Glutamatergic neuron (in vitro differentiated cells): ENCODE results near the gene PPFIA3. TPM values are rescaled to one million over a fixed set of nuclear protein-coding genes. Genes with fewer than 3 reads are reported as not detected.

ENCODE experiments used
- DNase-seq: peaks from one replicate; pipeline ENCODE4 v3.0.0; 2022
- H3K27ac Mint-ChIP-seq: one replicate; pipeline ENCODE4 v1.8.0; 2020; ENCODE audit warnings: mild to moderate bottlenecking, mixed read lengths, inconsistent platforms; ENCODE audit not compliant: unreplicated experiment
- H3K27me3 Mint-ChIP-seq: one replicate; pipeline ENCODE4 v1.8.0; 2020; ENCODE audit warnings: mild to moderate bottlenecking, moderate library complexity, mixed read lengths, inconsistent platforms; ENCODE audit not compliant: unreplicated experiment
- H3K36me3 Mint-ChIP-seq: one replicate; pipeline ENCODE4 v1.8.0; 2020; ENCODE audit warnings: mild to moderate bottlenecking, mixed read lengths, inconsistent platforms; ENCODE audit not compliant: unreplicated experiment
- H3K4me1 Mint-ChIP-seq: one replicate; pipeline ENCODE4 v1.8.0; 2020; ENCODE audit warnings: mild to moderate bottlenecking, low read depth, mixed read lengths, inconsistent platforms; ENCODE audit not compliant: unreplicated experiment
- H3K4me3 Mint-ChIP-seq: one replicate; pipeline ENCODE4 v1.8.0; 2020; ENCODE audit warnings: mild to moderate bottlenecking, mixed read lengths, inconsistent platforms; ENCODE audit not compliant: unreplicated experiment
- H3K9me3 Mint-ChIP-seq: one replicate; pipeline ENCODE4 v1.8.0; 2020; ENCODE audit warnings: mild to moderate bottlenecking, moderate library complexity, mixed read lengths, inconsistent platforms; ENCODE audit not compliant: unreplicated experiment
- total RNA-seq: library from RNA; stranded (reverse); fragmentation: NEBNext Ultra II Directional; extraction: Animal tissue kit (Norgen Biotek cat#: 25700); gene quantifications from one replicate; pipeline ENCODE4 v1.2.1, GENCODE V29; 2021; ENCODE audit not compliant: unreplicated experiment
- TF ChIP-seq, protein P1 (sequence below): fragments of 200-600 bp; sonication (generic); IDR thresholded peaks from one replicate; pipeline ENCODE4 v1.5.0; 2021; ENCODE audit not compliant: partially characterized antibody, unreplicated experiment

Gene PPFIA3
- total RNA-seq, 1 donor from 2014 or later = 104 TPM

DNA sequence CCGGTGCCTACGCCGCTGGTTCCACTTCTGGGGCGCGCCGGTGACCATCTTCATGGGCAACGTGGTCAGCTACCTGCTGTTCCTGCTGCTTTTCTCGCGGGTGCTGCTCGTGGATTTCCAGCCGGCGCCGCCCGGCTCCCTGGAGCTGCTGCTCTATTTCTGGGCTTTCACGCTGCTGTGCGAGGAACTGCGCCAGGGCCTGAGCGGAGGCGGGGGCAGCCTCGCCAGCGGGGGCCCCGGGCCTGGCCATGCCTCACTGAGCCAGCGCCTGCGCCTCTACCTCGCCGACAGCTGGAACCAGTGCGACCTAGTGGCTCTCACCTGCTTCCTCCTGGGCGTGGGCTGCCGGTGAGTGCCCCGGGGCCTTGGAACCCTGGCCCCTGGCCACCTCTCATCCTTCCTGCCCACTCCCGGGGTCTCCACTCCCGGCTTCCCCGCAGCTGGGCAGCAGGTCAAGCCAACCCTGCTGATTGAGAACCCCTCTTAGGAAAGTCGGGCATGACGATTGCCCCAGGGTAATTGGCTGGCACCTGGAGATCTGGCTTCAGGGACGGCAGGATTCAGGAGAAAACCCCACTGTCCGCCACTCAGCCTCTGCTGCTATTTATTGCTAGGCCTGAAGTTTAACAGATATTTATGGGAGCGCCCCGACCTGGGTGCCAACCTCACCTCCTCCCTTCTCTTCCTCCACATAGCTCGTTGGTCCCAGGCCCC lies 77.3 kb downstream of the PPFIA3 start:
- Mint-ChIP-seq H3K4me3 (no peak overlapping the region), H3K4me1 (no peaks in the 10 kb centered on the region), H3K36me3 (peaks cover 15% of the 10 kb centered on the region), H3K27me3 (peaks cover 3% of the 10 kb centered on the region), H3K9me3 (peaks cover 2% of the 10 kb centered on the region), H3K27ac (no peak overlapping the region)
- DNase-seq = no peak
- TF ChIP-seq, protein P1, sequence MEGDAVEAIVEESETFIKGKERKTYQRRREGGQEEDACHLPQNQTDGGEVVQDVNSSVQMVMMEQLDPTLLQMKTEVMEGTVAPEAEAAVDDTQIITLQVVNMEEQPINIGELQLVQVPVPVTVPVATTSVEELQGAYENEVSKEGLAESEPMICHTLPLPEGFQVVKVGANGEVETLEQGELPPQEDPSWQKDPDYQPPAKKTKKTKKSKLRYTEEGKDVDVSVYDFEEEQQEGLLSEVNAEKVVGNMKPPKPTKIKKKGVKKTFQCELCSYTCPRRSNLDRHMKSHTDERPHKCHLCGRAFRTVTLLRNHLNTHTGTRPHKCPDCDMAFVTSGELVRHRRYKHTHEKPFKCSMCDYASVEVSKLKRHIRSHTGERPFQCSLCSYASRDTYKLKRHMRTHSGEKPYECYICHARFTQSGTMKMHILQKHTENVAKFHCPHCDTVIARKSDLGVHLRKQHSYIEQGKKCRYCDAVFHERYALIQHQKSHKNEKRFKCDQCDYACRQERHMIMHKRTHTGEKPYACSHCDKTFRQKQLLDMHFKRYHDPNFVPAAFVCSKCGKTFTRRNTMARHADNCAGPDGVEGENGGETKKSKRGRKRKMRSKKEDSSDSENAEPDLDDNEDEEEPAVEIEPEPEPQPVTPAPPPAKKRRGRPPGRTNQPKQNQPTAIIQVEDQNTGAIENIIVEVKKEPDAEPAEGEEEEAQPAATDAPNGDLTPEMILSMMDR = no peak

DNA sequence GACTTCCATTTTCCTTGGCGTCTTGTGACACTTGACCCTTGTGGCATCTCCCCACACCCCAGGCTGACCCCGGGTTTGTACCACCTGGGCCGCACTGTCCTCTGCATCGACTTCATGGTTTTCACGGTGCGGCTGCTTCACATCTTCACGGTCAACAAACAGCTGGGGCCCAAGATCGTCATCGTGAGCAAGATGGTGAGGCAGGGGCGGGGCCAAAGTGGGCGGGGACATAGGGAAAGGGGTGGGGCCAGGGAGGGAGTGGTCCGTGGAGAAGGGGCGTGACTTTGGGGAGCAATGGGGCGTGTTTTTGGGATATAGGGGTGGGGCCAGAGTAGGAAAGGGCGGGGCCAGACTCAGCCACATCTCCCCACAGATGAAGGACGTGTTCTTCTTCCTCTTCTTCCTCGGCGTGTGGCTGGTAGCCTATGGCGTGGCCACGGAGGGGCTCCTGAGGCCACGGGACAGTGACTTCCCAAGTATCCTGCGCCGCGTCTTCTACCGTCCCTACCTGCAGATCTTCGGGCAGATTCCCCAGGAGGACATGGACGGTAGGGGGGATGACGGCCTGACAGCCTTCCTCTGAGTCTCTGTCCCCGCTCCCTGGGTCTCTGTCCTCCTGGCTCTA lies 81.0 kb downstream of the PPFIA3 start:
- H3K4me3 Mint-ChIP-seq = no peak overlapping the region
- no peaks in the 10 kb centered on the region for H3K4me1 Mint-ChIP-seq
- peaks cover 2% of the 10 kb centered on the region for H3K9me3 Mint-ChIP-seq
- H3K27ac Mint-ChIP-seq = no peak overlapping the region
- H3K27me3 Mint-ChIP-seq = peaks cover 4% of the 10 kb centered on the region
- TF ChIP-seq, protein P1 = no peak
- peaks cover 15% of the 10 kb centered on the region for H3K36me3 Mint-ChIP-seq
- DNase-seq = no peak

Other genes starting within 250 kb of the PPFIA3 start
- 106 TPM for gene PPP1R15A, start 247.1 kb upstream of the PPFIA3 start, total RNA-seq
- not detected for gene TULP2, start 220.8 kb upstream of the PPFIA3 start, total RNA-seq
- gene NUCB1, start 219.2 kb upstream of the PPFIA3 start, total RNA-seq = 115 TPM
- gene DHDH, start 185.8 kb upstream of the PPFIA3 start, total RNA-seq = not detected
- 87.7 TPM for gene BAX, start 164.7 kb upstream of the PPFIA3 start, total RNA-seq
- gene FTL, start 154.2 kb upstream of the PPFIA3 start, total RNA-seq = 875 TPM
- 69.0 TPM for gene GYS1, start 126.2 kb upstream of the PPFIA3 start, total RNA-seq
- gene RUVBL2, start 125.7 kb upstream of the PPFIA3 start, total RNA-seq = 60.9 TPM
- gene LHB, start 102.5 kb upstream of the PPFIA3 start, total RNA-seq = not detected
- not detected for gene CGB3, start 95.2 kb upstream of the PPFIA3 start, total RNA-seq
- gene CGB2, start 87.7 kb upstream of the PPFIA3 start, total RNA-seq = not detected
- gene CGB1, start 82.6 kb upstream of the PPFIA3 start, total RNA-seq = not detected
- not detected for gene CGB5, start 75.7 kb upstream of the PPFIA3 start, total RNA-seq
- not detected for gene CGB8, start 70.4 kb upstream of the PPFIA3 start, total RNA-seq
- not detected for gene CGB7, start 61.8 kb upstream of the PPFIA3 start, total RNA-seq
- not detected for gene NTF4, start 54.7 kb upstream of the PPFIA3 start, total RNA-seq
- not detected for gene KCNA7, start 46.8 kb upstream of the PPFIA3 start, total RNA-seq
- gene SNRNP70, start 34.1 kb upstream of the PPFIA3 start, total RNA-seq = 300 TPM
- 32.6 TPM for gene LIN7B, start 5.2 kb upstream of the PPFIA3 start, total RNA-seq
- 3.2 TPM for gene C19orf73, start 401 bp upstream of the PPFIA3 start, total RNA-seq
- 26.6 TPM for gene HRC, start 35.9 kb downstream of the PPFIA3 start, total RNA-seq
- gene TRPM4, start 38.2 kb downstream of the PPFIA3 start, total RNA-seq = 54.1 TPM
- 6.6 TPM for gene SLC6A16, start 205.6 kb downstream of the PPFIA3 start, total RNA-seq
- not detected for gene CD37, start 215.9 kb downstream of the PPFIA3 start, total RNA-seq
- gene TEAD2, start 242.9 kb downstream of the PPFIA3 start, total RNA-seq = 140 TPM
- gene DKKL1, start 244.3 kb downstream of the PPFIA3 start, total RNA-seq = 2.8 TPM